ENCODE measurements around the gene ATP13A3. TPM values are rescaled to one million over a fixed set of nuclear protein-coding genes. Genes with fewer than 3 reads are reported as not detected.

The ATP13A3 gene
- total RNA-seq, 1 experiment from 2014 or later: 78.3 TPM

DNA sequence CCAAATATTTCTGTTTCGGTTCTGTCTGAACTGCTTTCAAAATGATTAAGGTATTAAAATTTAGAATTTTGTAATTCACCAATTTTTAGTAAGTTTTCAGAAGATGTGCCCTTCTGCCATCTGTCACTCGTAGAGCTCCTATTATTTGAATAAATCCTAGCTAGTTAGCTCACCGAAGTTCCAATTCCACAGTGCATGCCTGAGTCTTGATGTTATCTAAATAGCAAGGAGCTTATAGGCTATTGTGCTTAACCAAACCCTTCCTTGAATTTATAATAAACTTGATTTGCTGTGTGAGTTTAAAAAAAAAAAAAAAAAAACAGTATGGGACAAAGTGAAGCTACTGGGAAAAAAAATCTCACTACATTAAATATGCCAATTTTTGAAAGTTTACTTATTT, 18.7 kb downstream of the ATP13A3 start (continued):
- TF ChIP-seq, protein P1, sequence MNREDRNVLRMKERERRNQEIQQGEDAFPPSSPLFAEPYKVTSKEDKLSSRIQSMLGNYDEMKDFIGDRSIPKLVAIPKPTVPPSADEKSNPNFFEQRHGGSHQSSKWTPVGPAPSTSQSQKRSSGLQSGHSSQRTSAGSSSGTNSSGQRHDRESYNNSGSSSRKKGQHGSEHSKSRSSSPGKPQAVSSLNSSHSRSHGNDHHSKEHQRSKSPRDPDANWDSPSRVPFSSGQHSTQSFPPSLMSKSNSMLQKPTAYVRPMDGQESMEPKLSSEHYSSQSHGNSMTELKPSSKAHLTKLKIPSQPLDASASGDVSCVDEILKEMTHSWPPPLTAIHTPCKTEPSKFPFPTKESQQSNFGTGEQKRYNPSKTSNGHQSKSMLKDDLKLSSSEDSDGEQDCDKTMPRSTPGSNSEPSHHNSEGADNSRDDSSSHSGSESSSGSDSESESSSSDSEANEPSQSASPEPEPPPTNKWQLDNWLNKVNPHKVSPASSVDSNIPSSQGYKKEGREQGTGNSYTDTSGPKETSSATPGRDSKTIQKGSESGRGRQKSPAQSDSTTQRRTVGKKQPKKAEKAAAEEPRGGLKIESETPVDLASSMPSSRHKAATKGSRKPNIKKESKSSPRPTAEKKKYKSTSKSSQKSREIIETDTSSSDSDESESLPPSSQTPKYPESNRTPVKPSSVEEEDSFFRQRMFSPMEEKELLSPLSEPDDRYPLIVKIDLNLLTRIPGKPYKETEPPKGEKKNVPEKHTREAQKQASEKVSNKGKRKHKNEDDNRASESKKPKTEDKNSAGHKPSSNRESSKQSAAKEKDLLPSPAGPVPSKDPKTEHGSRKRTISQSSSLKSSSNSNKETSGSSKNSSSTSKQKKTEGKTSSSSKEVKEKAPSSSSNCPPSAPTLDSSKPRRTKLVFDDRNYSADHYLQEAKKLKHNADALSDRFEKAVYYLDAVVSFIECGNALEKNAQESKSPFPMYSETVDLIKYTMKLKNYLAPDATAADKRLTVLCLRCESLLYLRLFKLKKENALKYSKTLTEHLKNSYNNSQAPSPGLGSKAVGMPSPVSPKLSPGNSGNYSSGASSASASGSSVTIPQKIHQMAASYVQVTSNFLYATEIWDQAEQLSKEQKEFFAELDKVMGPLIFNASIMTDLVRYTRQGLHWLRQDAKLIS (CRISPR knock-in tag; IDR thresholded peaks at IDR 0.05; ENCODE audit: borderline replicate concordance): no peak
- TF ChIP-seq, protein P2, sequence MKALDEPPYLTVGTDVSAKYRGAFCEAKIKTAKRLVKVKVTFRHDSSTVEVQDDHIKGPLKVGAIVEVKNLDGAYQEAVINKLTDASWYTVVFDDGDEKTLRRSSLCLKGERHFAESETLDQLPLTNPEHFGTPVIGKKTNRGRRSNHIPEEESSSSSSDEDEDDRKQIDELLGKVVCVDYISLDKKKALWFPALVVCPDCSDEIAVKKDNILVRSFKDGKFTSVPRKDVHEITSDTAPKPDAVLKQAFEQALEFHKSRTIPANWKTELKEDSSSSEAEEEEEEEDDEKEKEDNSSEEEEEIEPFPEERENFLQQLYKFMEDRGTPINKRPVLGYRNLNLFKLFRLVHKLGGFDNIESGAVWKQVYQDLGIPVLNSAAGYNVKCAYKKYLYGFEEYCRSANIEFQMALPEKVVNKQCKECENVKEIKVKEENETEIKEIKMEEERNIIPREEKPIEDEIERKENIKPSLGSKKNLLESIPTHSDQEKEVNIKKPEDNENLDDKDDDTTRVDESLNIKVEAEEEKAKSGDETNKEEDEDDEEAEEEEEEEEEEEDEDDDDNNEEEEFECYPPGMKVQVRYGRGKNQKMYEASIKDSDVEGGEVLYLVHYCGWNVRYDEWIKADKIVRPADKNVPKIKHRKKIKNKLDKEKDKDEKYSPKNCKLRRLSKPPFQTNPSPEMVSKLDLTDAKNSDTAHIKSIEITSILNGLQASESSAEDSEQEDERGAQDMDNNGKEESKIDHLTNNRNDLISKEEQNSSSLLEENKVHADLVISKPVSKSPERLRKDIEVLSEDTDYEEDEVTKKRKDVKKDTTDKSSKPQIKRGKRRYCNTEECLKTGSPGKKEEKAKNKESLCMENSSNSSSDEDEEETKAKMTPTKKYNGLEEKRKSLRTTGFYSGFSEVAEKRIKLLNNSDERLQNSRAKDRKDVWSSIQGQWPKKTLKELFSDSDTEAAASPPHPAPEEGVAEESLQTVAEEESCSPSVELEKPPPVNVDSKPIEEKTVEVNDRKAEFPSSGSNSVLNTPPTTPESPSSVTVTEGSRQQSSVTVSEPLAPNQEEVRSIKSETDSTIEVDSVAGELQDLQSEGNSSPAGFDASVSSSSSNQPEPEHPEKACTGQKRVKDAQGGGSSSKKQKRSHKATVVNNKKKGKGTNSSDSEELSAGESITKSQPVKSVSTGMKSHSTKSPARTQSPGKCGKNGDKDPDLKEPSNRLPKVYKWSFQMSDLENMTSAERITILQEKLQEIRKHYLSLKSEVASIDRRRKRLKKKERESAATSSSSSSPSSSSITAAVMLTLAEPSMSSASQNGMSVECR (CRISPR knock-in tag; IDR thresholded peaks at IDR 0.05; ENCODE audit: borderline replicate concordance): no peak

DNA sequence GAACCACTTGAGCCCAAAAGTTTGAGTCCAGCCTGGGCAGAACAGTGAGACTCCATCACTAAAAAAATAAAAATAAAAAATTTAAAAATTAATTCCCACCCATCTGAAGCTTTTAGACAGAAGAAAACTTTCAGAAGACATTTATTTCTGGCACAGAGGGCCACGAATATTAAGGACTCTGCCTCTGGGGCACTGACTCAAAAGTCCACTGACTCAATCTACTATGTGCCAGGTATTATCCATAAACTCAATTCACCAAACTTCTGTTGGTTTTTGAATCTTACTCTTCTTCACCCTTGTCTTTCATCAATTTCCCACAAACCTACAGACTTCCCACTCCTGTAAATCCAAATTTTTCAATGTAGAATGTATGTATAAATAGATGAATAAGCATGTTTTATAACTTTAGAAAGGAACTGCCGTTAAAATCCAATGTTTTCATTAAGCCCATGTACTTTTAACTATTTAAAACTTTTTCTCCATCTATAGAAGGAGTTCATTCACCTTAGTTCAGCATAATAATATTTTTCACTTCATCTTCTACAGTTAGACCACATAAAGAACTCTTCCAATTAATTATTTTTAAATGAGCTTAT, 19.9 kb downstream of the ATP13A3 start:
- no peak for ATAC-seq
- Mint-ChIP-seq H3K27me3 (ENCODE audit: low read depth) (no peaks in the 10 kb centered on the region), H3K9me3 (peaks cover 7% of the 10 kb centered on the region; the same call in 1 of the 2 replicates), H3K36me3 (peaks cover 6% of the 10 kb centered on the region), H3K27ac (no peak overlapping the region), H3K4me1 (peaks cover 10% of the 10 kb centered on the region), H3K4me3 (no peak overlapping the region)
- ChIA-PET CTCF (no interaction called here), POLR2A (no interaction called here)
- DNase-seq (ENCODE audit: low spot score): no peak
- TF ChIP-seq JUN (CRISPR knock-in tag; IDR thresholded peaks at IDR 0.05): no peak
- TF ChIP-seq, protein P3, sequence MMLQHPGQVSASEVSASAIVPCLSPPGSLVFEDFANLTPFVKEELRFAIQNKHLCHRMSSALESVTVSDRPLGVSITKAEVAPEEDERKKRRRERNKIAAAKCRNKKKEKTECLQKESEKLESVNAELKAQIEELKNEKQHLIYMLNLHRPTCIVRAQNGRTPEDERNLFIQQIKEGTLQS (CRISPR knock-in tag; conservative IDR thresholded peaks at IDR 0.05): no peak
- TF ChIP-seq, protein P4, sequence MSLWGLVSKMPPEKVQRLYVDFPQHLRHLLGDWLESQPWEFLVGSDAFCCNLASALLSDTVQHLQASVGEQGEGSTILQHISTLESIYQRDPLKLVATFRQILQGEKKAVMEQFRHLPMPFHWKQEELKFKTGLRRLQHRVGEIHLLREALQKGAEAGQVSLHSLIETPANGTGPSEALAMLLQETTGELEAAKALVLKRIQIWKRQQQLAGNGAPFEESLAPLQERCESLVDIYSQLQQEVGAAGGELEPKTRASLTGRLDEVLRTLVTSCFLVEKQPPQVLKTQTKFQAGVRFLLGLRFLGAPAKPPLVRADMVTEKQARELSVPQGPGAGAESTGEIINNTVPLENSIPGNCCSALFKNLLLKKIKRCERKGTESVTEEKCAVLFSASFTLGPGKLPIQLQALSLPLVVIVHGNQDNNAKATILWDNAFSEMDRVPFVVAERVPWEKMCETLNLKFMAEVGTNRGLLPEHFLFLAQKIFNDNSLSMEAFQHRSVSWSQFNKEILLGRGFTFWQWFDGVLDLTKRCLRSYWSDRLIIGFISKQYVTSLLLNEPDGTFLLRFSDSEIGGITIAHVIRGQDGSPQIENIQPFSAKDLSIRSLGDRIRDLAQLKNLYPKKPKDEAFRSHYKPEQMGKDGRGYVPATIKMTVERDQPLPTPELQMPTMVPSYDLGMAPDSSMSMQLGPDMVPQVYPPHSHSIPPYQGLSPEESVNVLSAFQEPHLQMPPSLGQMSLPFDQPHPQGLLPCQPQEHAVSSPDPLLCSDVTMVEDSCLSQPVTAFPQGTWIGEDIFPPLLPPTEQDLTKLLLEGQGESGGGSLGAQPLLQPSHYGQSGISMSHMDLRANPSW (CRISPR knock-in tag; conservative IDR thresholded peaks at IDR 0.05; ENCODE audit: low read depth): no peak
- TF ChIP-seq ZNF317 (CRISPR knock-in tag; IDR thresholded peaks at IDR 0.05; ENCODE audit: borderline replicate concordance, low read depth): no peak
- no peak for TF ChIP-seq SMAD4 (CRISPR knock-in tag; IDR thresholded peaks at IDR 0.05)
- no peak for TF ChIP-seq ZNF416 (CRISPR knock-in tag; IDR thresholded peaks at IDR 0.05)
- TF ChIP-seq ZNF263 (CRISPR knock-in tag; IDR thresholded peaks at IDR 0.05; ENCODE audit: low read depth): no peak
- no peak for TF ChIP-seq ESRRA (CRISPR knock-in tag; IDR thresholded peaks at IDR 0.05; ENCODE audit: borderline replicate concordance)
- no peak for TF ChIP-seq SMAD3 (CRISPR knock-in tag; IDR thresholded peaks at IDR 0.05; ENCODE audit: borderline replicate concordance)

Data from WTC11 (cell line).